Endothelial cell of umbilical vein (primary cell): ENCODE results near the gene ADCY7. TPM values are rescaled to one million over a fixed set of nuclear protein-coding genes. Genes with fewer than 3 reads are reported as not detected.

Experiments used
- BruUV-seq: library from RNA; stranded (reverse); fragments of 400-500 nt; replicated peaks from 2 replicates; lab custom pipeline; 2021; lab: Mats Ljungman, UMichigan
- CTCF ChIA-PET: fragments of 300-600, 350-600 bp; sonication (Branson Sonifier 250); formaldehyde crosslinking; loops from one replicate; lab custom pipeline; 2021; ENCODE audit warnings: antibody characterized with exemption, inconsistent platforms; lab: Charles Lee
- POLR2A ChIA-PET: fragments of 300-600, 350-600 bp; sonication (Branson Sonifier 250); formaldehyde crosslinking; loops from one replicate; lab custom pipeline; 2021; ENCODE audit warnings: antibody characterized with exemption, inconsistent platforms; lab: Charles Lee
- DNase-seq: peaks from one replicate; pipeline ENCODE4 v3.0.0-alpha.2; 2011; ENCODE audit warnings: low read depth, low spot score
- FAIRE-seq: peaks from 2 replicates; lab custom pipeline; 2011; peaks lifted over from hg19 to GRCh38; lab: Jason Lieb, UNC
- H2AFZ ChIP-seq: 2 replicates; pipeline ENCODE4 v1.6.0; 2012; ENCODE audit warnings: low read depth, low read length, control low read depth, inconsistent platforms
- H3K27ac ChIP-seq: 2 replicates; pipeline ENCODE4 v1.5.1; 2011; ENCODE audit warnings: low read depth, mild to moderate bottlenecking, control low read depth, low read length, moderate library complexity; ENCODE audit not compliant: insufficient read depth
- H3K27me3 ChIP-seq, 2 experiments: 2 replicates each; pipeline versions ENCODE4 v1.6.0 to v1.6.1; 2011; ENCODE audit warnings: low read length in 2 of 2, mixed read lengths in 1 of 2; ENCODE audit not compliant: control insufficient read depth in 2 of 2, insufficient read depth in 2 of 2
- H3K36me3 ChIP-seq, 2 experiments: 2 replicates in 1 of 2; 3 replicates in 1 of 2; pipeline ENCODE4 v1.5.1; 2011; ENCODE audit warnings: low read length in 2 of 2, mild to moderate bottlenecking in 1 of 2, moderate library complexity in 1 of 2; ENCODE audit not compliant: control insufficient read depth in 2 of 2, insufficient read depth in 2 of 2; ENCODE audit errors: extremely low read depth in 1 of 2
- H3K4me1 ChIP-seq: 3 replicates; pipeline ENCODE4 v1.5.1; 2011; ENCODE audit warnings: mild to moderate bottlenecking, low read length; ENCODE audit not compliant: control insufficient read depth, insufficient read depth; ENCODE audit errors: extremely low read depth
- H3K4me2 ChIP-seq: 2 replicates; pipeline ENCODE4 v1.6.1; 2011; ENCODE audit warnings: low read length, control low read depth, mixed read lengths; ENCODE audit not compliant: insufficient read depth
- H3K4me3 ChIP-seq, 3 experiments: fragments of 200-600 bp in 1 of 3; sonication (generic), shearing (Covaris generic) in 1 of 3; replicated peaks in 1 of 3; 2 replicates each; pipeline ENCODE4 v1.5.1; 2011 to 2016; ENCODE audit warnings: control low read depth in 3 of 3, low read length in 3 of 3, mild to moderate bottlenecking in 2 of 3, inconsistent platforms in 1 of 3, low read depth in 1 of 3, moderate library complexity in 1 of 3; ENCODE audit not compliant: insufficient read depth in 1 of 3
- H3K79me2 ChIP-seq: 2 replicates; pipeline ENCODE4 v1.6.0; 2012; ENCODE audit warnings: low read length, inconsistent platforms; ENCODE audit not compliant: control insufficient read depth, insufficient read depth
- H3K9ac ChIP-seq: replicated peaks from 2 replicates; pipeline ENCODE3; 2011; ENCODE audit warnings: low read length, control low read depth; ENCODE audit not compliant: insufficient read depth; ENCODE audit errors: extremely low read depth
- H3K9me1 ChIP-seq: replicated peaks from 3 replicates; pipeline ENCODE4 v1.6.0; 2011; ENCODE audit warnings: mild to moderate bottlenecking, low read length; ENCODE audit not compliant: control insufficient read depth, insufficient read depth; ENCODE audit errors: extremely low read depth
- H3K9me3 ChIP-seq: replicated peaks from 2 replicates; pipeline ENCODE4 v1.5.1; 2012; ENCODE audit warnings: low read length, inconsistent platforms; ENCODE audit not compliant: control insufficient read depth, insufficient read depth
- H4K20me1 ChIP-seq: replicated peaks from 2 replicates; pipeline ENCODE3; 2011; ENCODE audit warnings: mild to moderate bottlenecking, low read length; ENCODE audit not compliant: control insufficient read depth, insufficient read depth; ENCODE audit errors: extremely low read depth
- CTCF ChIP-seq, 2 donors: IDR thresholded peaks; 1 replicate in 1 of 2; 2 replicates in 1 of 2; pipeline ENCODE4 v1.5.1; 2011; ENCODE audit warnings: low read length in 2 of 2, mild to moderate bottlenecking in 2 of 2, moderate library complexity in 2 of 2, control low read depth in 1 of 2, inconsistent platforms in 1 of 2, low read depth in 1 of 2; ENCODE audit not compliant: insufficient read depth in 1 of 2; ENCODE audit errors: extremely low read depth in 1 of 2
- EZH2 ChIP-seq: IDR thresholded peaks from 2 replicates; pipeline ENCODE4 v1.6.1; 2012; ENCODE audit warnings: borderline replicate concordance, low read depth, mild to moderate bottlenecking, moderate library complexity, low read length, inconsistent platforms; ENCODE audit not compliant: severe bottlenecking
- FOS ChIP-seq: IDR thresholded peaks from 2 replicates; pipeline ENCODE4 v1.6.1; 2011; ENCODE audit warnings: mild to moderate bottlenecking, low read length, moderate library complexity, borderline replicate concordance; ENCODE audit not compliant: insufficient read depth
- GATA2 ChIP-seq: IDR thresholded peaks from 2 replicates; pipeline ENCODE4 v1.7.0; 2011; ENCODE audit warnings: low read depth, mild to moderate bottlenecking, moderate library complexity, mixed read lengths, low read length; ENCODE audit not compliant: insufficient read length, insufficient read depth
- JUN ChIP-seq: IDR thresholded peaks from 2 replicates; pipeline ENCODE4 v1.6.1; 2011; ENCODE audit warnings: borderline replicate concordance, low read depth; ENCODE audit not compliant: insufficient read length, insufficient read depth
- MAX ChIP-seq: IDR thresholded peaks from 2 replicates; pipeline ENCODE4 v1.6.1; 2011; ENCODE audit not compliant: insufficient read depth, insufficient read length
- MYC ChIP-seq: IDR thresholded peaks from one replicate; pipeline ENCODE4 v1.6.1; 2011; ENCODE audit warnings: mild to moderate bottlenecking, low read depth, low read length
- POLR2A ChIP-seq: IDR thresholded peaks from 2 replicates; pipeline ENCODE4 v1.6.1; 2012; ENCODE audit warnings: low read depth, mild to moderate bottlenecking, control low read depth, low read length
- POLR2AphosphoS5 ChIP-seq: IDR thresholded peaks from 2 replicates; pipeline ENCODE4 v1.6.1; 2012; ENCODE audit warnings: low read depth, mild to moderate bottlenecking, control low read depth, low read length, moderate library complexity; ENCODE audit not compliant: insufficient read depth
- dilution Hi-C: fragments of 300-500 bp; cut with MboI; formaldehyde crosslinking; loops from one replicate; pipeline ENCODE4 v1.15.0; 2019; ENCODE audit warnings: low sequenced_read_pairs; ENCODE audit not compliant: extremely low pct_ligation_motif_present
- intact Hi-C: fragments of 100-400 bp; cut with micrococcal nuclease; formaldehyde crosslinking; loops from one replicate; pipeline ENCODE4 v1.10.0; 2022
- polyA plus RNA-seq, 4 experiments: library from polyadenylated mRNA; depleted of rRNA in 3 of 4; stranded (reverse) in 3 of 4; unstranded in 1 of 4; fragments of >200 nt; gene quantifications; 2 replicates each; pipeline versions ENCODE4 v1.2.1 to v1.2.3, GENCODE V29; 2011 to 2012; ENCODE audit warnings: missing spikeins in 1 of 4
- total RNA-seq: library from RNA; stranded (reverse); gene quantifications from 2 replicates; pipeline ENCODE4 v1.2.3, GENCODE V29; 2021

Gene ADCY7
- total and polyA plus RNA-seq, 2 donors (not counting 3 experiments of a cell fraction or from before 2014, with no cell fraction given) = 3.5 to 9.3 TPM

- POLR2A ChIA-PET = no interaction called here
- H3K36me3 ChIP-seq = no peaks in the 10 kb centered on the region
- H3K4me2 ChIP-seq = no peak overlapping the region
- no peaks in the 10 kb centered on the region for H3K9me3 ChIP-seq
- dilution Hi-C loops = no loop called here
- H4K20me1 ChIP-seq = no peaks in the 10 kb centered on the region
- H3K27ac ChIP-seq = no peak overlapping the region
- FAIRE-seq = no peak
- no peaks in the 10 kb centered on the region for H3K79me2 ChIP-seq
- BruUV-seq = no TSS peak
- TF ChIP-seq FOS (no peak), GATA2 (no peak)
- H3K27me3 ChIP-seq = no peaks in the 10 kb centered on the region
- no peaks in the 10 kb centered on the region for H3K9me1 ChIP-seq
- CTCF ChIA-PET = no interaction called here
- H3K4me3 ChIP-seq = no peak overlapping the region
- no peak overlapping the region for H2AFZ ChIP-seq
- H3K9ac ChIP-seq = no peak overlapping the region
- H3K4me1 ChIP-seq = no peaks in the 10 kb centered on the region
- no peak for DNase-seq
- intact Hi-C loops = no loop called here
Observed at GRCh38 chr16:50260206-50261159, 5.9 kb upstream of the ADCY7 start.

- Histone ChIP-seq H3K27ac (no peak overlapping the region), H3K4me3 (no peak overlapping the region), H4K20me1 (no peaks in the 10 kb centered on the region), H3K4me2 (no peak overlapping the region), H3K9me3 (no peaks in the 10 kb centered on the region), H3K36me3 (no peaks in the 10 kb centered on the region), H3K9me1 (no peaks in the 10 kb centered on the region), H3K4me1 (no peaks in the 10 kb centered on the region), H2AFZ (no peak overlapping the region), H3K79me2 (no peaks in the 10 kb centered on the region), H3K9ac (no peak overlapping the region), H3K27me3 (no peaks in the 10 kb centered on the region)
- no TSS peak for BruUV-seq
- TF ChIP-seq MAX (no peak), FOS (no peak), CTCF (IDR thresholded peaks at IDR 0.05; ENCODE audit: extremely low read depth in 1 of 2, insufficient read depth in 1 of 2, low read depth in 1 of 2, low read length in 2 of 2) (no peak), JUN (no peak), GATA2 (no peak), POLR2A (no peak), POLR2AphosphoS5 (no peak), EZH2 (no peak), MYC (no peak)
- ChIA-PET POLR2A (no interaction called here), CTCF (interaction anchor here (1.0 kb wide), 1 partner anchor 51 kb away, joined by 3 read pairs; no protein-coding TSS in a partner anchor)
- intact Hi-C loops = no loop called here
- no peak for DNase-seq
- dilution Hi-C loops = no loop called here
- FAIRE-seq = no peak
Observed at GRCh38 chr16:50261160-50261706, 5.1 kb upstream of the ADCY7 start.
